ENCODE data around the gene UBN1. TPM values are rescaled to one million over a fixed set of nuclear protein-coding genes. Genes with fewer than 3 reads are reported as not detected.

The UBN1 gene
- total and polyA plus RNA-seq, 2 donors (not counting 3 experiments of a cell fraction or from before 2014, with no cell fraction given): 26.0 to 44.8 TPM

GRCh38 chr16:4803898-4804762, 43.2 kb upstream of the UBN1 start:
- TF ChIP-seq, protein P1, sequence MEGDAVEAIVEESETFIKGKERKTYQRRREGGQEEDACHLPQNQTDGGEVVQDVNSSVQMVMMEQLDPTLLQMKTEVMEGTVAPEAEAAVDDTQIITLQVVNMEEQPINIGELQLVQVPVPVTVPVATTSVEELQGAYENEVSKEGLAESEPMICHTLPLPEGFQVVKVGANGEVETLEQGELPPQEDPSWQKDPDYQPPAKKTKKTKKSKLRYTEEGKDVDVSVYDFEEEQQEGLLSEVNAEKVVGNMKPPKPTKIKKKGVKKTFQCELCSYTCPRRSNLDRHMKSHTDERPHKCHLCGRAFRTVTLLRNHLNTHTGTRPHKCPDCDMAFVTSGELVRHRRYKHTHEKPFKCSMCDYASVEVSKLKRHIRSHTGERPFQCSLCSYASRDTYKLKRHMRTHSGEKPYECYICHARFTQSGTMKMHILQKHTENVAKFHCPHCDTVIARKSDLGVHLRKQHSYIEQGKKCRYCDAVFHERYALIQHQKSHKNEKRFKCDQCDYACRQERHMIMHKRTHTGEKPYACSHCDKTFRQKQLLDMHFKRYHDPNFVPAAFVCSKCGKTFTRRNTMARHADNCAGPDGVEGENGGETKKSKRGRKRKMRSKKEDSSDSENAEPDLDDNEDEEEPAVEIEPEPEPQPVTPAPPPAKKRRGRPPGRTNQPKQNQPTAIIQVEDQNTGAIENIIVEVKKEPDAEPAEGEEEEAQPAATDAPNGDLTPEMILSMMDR (IDR thresholded peaks at IDR 0.05; ENCODE audit: extremely low read depth in 1 of 2, insufficient read depth in 1 of 2, low read depth in 1 of 2, low read length in 2 of 2): no peak
- no peak for TF ChIP-seq MAX (IDR thresholded peaks at IDR 0.05; ENCODE audit: insufficient read depth, insufficient read length)
- no peak for TF ChIP-seq JUN (IDR thresholded peaks at IDR 0.05; ENCODE audit: borderline replicate concordance, insufficient read depth, insufficient read length, low read depth)
- TF ChIP-seq POLR2AphosphoS5 (IDR thresholded peaks at IDR 0.05; ENCODE audit: insufficient read depth, low read depth, low read length): no peak
- no peak for TF ChIP-seq FOS (IDR thresholded peaks at IDR 0.05; ENCODE audit: borderline replicate concordance, insufficient read depth, low read length)
- TF ChIP-seq EZH2 (IDR thresholded peaks at IDR 0.05; ENCODE audit: borderline replicate concordance, low read depth, low read length, severe bottlenecking): no peak
- no peak for TF ChIP-seq POLR2A (IDR thresholded peaks at IDR 0.05; ENCODE audit: low read depth, low read length)
- no peak for TF ChIP-seq MYC (IDR thresholded peaks at IDR 0.05; ENCODE audit: low read depth, low read length)
- TF ChIP-seq GATA2 (IDR thresholded peaks at IDR 0.05; ENCODE audit: insufficient read depth, insufficient read length, low read depth, low read length): no peak
- FAIRE-seq (no peak), DNase-seq (ENCODE audit: low read depth, low spot score) (no peak)
- Histone ChIP-seq H3K9me1 (replicated peaks; ENCODE audit: control insufficient read depth, extremely low read depth, insufficient read depth, low read length) (no peaks in the 10 kb centered on the region), H3K4me1 (ENCODE audit: control insufficient read depth, extremely low read depth, insufficient read depth, low read length) (peaks cover 7% of the 10 kb centered on the region), H3K9ac (replicated peaks; ENCODE audit: extremely low read depth, insufficient read depth, low read length) (no peak overlapping the region), H3K27me3 (ENCODE audit: control insufficient read depth in 2 of 2, insufficient read depth in 2 of 2, low read length in 2 of 2) (no peaks in the 10 kb centered on the region), H4K20me1 (replicated peaks; ENCODE audit: control insufficient read depth, extremely low read depth, insufficient read depth, low read length) (no peaks in the 10 kb centered on the region), H3K9me3 (replicated peaks; ENCODE audit: control insufficient read depth, insufficient read depth, low read length) (no peaks in the 10 kb centered on the region), H3K27ac (ENCODE audit: insufficient read depth, low read depth, low read length) (no peak overlapping the region), H2AFZ (ENCODE audit: low read depth, low read length) (no peak overlapping the region), H3K4me3 (replicated peaks in 1 of 3; ENCODE audit: insufficient read depth in 1 of 3, low read depth in 1 of 3, low read length in 3 of 3) (no peak overlapping the region), H3K79me2 (ENCODE audit: control insufficient read depth, insufficient read depth, low read length) (no peaks in the 10 kb centered on the region), H3K36me3 (ENCODE audit: control insufficient read depth in 2 of 2, extremely low read depth in 1 of 2, insufficient read depth in 2 of 2, low read length in 2 of 2) (peaks cover 7 to 8% of the 10 kb centered on the region in 2 experiments), H3K4me2 (ENCODE audit: insufficient read depth, low read length) (no peak overlapping the region)
- dilution Hi-C loops (cut with MboI; ENCODE audit: extremely low pct_ligation_motif_present, low sequenced_read_pairs): no loop called here
- intact Hi-C loops (cut with micrococcal nuclease): loop anchor here (1.0 to 2.0 kb wide), 2 partner anchors 43 to 153 kb away; partner anchors contain the start of genes GLYR1 and UBN1
- ChIA-PET CTCF (interaction anchor here (1.0 to 1.5 kb wide), 2 partner anchors 15 to 154 kb away, joined by 3 to 4 read pairs; partner anchors contain the start of gene SEC14L5), POLR2A (no interaction called here)
- BruUV-seq (replicated peaks): no TSS peak

All from endothelial cell of umbilical vein (primary cell).